NOMO-1 treated with dmso at 0.1 percent for 144 hours (cell line): Measurements from ENCODE around the gene SHLD2.
A peak's percentile ranks its signal among the peaks of the same experiment; 100 is the strongest.
"Not testable (repeated sequence)": the region's sequence is repeated elsewhere in the genome, so short reads cannot be mapped to it uniquely, and the experiment has no call there.

Source experiments
- DNase-seq: peaks from one replicate; lab custom pipeline; 2025; ENCODE audit not compliant: unreplicated experiment; lab: John Stamatoyannopoulos, UW

SHLD2 gene

DNA sequence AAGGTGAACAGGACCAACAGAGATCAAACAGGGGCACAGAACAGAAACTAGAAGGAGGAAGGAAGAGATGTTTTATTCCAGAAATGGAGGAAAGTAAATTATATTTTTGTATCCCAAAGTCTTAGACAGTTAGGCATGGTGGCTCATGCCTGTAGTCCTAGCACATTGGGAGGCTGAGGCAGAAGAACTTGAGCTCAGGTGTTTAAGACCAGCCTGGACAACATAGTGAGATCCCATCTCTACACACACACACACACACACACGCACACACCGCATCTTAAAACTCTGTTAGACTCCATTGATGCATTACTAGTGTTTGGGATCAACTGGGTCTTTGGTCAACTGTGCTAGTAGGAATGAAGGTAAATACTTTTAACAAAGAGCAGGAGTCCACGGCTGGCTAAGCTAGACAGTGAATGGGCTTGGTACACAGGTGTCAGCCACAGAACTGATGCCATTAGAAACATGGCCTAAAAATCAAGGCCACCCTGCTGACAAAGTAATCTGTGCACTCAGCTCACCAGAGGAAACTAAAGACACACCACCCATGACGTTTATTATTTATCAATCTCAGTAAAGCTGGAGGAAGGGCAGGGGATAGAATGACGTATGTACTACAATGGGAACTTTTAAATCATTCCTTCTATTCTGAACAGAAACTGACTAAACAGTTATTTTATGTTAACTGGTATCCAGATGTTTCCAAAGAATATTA is 11.3 kb upstream of the SHLD2 start:
- DNase-seq = not testable (repeated sequence)

DNA sequence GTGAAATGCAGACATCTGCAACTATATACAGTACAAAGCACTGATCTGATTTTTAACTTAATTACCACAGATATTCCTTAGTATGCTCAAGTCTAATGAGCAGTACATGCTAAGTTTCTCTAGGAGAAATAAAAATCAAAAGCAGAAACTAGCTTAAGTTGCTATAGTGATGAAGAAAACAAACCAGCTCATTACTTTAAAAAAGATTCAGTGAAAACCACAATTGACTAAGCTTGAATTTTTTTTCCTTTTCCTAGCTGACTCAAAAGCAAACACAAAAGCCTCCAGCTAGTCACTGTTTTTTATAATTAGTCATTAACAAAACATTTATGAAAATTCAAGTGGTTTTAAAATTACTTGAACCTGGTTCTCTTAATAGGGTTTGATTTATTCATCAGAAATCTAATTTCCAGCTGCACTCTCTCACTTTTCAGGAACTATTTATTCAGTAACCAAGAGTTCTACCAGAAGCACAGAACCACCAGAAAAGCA is 10.7 kb upstream of the SHLD2 start:
- DNase-seq = not testable (repeated sequence)

DNA sequence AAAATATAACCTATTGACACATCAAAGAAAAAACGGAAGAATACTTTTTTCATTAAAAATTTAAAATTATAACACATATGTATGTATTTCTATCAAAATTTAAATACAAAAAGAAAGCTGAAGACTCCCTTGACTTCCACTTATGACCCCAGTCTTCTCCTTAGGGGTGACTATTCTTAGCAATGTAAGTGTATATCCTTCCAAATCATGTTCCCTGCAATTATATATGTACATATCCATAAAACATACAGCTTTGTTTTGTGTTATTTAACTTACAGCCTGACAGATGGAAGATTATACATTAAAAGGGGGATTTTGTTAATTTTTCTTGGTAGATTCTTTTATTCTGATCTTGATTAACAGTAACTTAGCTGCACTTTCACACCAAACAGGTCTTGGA is 9.5 kb upstream of the SHLD2 start:
- no peak for DNase-seq

DNA sequence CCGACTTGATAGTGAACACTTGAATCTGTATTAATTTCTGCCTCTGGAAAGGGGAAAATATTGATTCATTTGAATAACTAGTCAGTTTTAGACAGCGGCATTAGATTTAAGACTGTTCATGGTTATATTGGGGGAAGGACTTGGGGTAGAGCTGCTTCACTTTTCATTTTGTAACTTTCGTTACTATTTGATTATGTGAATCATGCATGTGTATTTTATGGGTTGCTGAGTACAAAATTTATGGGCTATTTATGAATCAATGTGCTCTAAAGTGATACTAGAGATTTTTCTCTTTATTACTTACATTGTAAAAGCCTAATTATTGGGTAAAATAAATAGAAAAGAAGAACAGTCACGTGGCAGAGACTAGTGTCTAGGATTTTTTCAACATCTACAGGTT is 5.3 kb upstream of the SHLD2 start:
- no peak for DNase-seq

DNA sequence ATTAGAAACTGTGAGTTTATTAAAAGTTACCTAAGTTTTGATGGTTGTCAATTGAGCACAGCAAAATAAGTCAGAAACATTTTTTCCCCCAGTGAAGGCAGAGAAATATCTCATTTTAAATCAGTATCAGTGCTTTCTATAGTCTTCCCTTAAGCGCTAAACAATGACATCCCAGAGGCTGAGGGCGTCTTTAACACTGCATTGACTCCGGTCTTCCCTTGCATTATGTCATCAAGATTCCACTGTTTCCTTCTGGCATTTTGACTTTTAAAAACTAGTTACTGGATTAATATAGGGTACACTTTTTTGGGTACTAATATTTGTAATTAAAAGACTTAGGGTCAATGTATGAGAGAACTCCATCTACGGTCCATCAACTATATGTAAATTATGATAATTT is 4.2 kb upstream of the SHLD2 start:
- DNase-seq = no peak

DNA sequence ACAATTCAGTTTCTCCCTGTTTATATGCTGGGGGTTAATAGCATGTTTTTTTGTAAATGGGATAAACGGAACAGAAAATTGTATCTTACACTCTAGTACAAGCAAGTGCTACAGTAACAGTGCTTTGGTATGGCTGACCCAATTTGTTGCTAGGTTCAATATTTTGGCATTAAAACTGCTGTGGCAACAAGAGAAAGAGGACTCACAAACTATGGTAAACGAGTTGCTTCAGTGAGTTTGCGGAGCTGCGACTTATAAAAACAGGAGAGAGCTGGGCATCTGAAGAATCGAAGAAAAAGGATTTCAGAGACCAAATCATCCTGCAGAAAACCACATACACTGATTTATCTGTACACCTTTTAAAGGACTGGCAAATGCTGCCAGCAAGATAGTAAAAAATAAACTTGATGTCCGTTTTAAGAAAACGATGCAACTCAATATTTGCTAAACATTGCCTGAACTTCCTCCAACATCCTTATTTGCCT is 2.6 kb upstream of the SHLD2 start:
- DNase-seq = no peak

DNA sequence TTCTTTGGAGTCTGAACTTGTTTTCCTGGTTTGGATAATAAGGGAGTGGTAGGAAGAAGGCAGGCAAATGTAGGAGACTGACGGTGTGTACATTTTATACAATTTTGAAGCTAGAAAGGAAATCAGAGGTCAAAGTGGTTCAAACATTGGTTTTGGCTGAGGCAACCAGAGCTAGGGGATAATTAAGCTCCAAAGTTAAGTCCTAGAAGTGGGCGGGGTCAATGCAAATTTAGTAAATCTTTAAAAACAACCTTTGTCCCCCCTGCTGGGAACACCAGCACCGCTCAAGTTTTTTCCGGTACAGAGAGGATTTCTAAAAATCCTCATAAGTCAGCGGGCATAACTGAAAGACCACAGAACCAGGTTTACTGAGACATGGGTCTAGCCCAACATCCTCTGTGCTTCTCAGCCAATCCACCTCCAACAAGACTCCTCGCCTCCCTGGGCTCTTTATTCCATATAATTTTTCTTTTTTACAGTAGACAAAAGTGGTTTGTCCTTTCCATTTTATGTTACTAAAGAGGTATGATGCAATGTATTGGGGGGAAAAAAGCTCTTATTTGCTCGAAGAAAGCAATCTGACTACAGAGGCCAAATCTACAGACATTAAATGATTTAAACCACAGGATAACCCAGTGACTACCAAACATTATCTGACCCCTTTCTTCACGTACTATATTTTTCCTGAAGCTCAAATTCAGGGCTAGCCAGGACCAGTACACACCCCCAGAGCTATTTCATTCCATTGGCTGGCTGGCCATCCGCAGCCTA is 2.0 kb upstream of the SHLD2 start:
- DNase-seq = peak; percentile 3

DNA sequence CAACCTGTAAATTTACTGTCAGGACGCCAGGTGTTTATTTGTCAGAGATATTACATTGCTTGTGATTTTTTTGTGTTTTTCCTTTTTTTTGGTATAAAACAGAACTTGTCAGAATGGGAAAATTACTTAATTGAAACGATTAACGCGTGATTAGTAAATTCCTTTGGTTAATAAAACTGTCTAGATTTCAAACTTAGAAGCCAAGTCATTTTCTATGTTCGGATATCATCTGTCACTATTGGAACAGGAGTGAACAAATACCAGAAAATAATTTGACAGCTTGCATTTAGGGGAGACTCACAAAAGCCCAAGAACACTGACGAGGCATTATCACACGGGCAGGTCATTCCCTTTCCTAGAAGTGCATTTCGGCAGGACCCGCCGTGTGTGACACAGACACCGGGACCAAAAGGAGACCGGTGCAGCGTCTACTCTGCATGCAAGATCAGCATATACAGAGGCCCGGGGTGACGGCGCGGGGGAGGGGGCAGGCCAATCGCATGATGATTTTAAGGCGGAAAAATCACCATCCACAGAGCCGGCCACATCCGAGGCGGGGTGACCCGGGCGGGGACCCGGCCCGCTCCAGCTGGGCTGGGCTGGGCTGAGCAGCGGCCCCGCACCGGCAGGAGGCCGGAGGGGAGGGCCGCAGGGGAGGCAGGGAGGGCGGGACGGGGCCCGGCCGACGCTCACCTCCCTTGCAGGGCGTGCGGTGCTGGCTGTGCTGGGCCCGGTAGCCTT is 1.2 kb upstream of the SHLD2 start:
- peak; percentile 3 for DNase-seq

DNA sequence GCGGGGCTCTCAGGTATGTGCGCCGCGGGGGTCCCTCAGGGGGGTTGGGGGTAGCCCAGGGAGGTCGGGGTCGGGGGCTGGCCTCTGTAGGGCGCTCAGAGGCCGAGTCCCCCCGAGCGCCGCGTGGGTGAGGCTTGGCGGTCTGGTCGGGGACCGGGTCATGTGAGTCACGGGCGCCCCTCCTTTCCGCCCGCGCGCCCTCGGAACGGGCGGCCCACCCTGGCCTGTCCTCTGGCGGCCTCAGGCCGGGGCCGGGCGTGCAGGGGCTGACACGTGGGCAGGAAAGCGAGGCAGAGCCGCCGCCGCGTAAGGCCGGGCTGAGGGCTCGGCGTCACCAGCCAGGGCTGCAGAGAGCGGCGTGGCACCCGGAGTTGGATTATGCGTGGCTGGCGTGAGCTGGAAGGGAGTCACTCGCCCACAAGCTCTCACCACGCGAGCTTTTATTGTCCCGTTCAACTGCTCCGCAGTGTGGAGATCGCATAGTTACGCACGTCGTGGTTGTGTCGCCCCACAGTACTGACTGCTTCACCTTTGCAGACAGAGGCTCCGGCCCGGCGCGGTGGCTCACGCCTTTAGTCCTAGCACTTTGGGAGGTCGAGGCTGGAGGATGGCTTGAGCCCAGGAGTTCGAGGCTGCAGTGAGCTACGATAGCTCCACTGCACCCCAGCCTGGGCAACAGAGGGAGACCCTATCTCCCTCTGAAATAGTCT is 385 bp downstream of the SHLD2 start:
- DNase-seq = peak; percentile 68

DNA sequence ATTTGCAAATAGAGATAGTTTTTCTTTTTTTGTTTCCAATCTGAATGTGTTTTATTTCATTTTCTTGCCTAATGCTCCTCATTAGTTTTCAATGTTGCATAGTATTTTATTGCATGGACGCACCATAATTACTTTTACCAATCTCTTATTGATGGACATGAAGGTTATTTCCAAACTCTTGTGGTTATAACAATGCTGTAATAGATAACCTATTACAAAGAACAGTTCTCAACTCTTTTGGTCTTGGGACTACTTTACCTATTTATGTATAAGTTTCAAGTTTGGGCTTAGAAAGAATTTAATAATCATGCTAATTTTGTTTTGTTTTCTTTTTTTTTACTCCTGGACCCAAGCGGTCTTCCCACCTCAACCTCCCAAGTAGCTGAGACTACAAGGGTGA is 7.0 kb downstream of the SHLD2 start:
- DNase-seq = no peak

DNA sequence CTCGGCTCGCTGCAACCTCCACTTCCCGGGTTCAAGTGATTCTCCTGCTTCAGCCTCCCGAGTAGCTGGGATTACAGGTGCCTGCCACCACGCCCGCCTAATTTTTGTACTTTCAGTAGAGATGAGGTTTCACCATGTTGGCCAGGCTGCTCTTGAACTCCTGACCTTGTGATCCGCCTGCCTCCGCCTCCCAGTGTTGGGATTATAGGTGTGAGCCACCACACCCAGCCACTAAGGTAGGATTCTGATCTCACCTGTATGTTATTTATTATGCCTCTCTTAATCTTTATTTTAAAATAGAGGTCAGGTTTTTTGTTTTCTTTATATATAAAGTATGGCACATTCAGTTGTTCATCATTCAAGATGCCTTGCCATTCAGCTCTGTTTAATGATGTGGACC is 9.7 kb downstream of the SHLD2 start:
- DNase-seq = not testable (repeated sequence)

DNA sequence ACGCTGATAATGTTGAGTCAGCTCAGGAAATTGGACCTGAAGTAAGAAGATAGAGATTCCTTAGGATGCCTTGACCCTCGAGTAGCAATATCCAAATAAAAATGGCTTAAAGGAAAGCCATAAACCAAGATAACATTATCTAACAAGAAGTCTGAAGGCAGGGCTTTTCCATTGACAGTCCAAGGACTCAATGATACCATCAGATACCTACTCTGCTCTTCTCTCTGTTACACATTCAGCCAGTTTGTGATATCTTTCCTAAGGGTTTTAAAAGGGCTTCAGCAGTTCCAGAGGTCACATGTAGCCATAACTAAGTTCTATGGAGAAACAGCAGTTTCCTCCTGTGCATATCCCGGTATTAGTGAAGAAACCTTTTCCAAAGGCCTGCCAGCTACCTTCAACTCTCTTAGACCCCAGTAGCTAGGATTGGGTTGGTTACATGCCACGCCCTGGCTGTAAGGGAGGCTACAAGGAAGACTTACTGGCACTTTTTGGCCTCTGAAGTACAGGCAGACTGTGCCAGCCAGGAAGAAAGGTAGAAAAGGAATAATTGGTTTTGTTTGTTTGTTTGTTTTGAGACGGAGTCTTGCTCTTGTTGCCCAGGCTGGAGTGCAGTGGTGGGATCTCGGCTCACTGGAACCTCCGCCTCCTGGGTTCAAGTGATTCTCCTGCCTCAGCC is 10.6 kb downstream of the SHLD2 start:
- DNase-seq = no peak

DNA sequence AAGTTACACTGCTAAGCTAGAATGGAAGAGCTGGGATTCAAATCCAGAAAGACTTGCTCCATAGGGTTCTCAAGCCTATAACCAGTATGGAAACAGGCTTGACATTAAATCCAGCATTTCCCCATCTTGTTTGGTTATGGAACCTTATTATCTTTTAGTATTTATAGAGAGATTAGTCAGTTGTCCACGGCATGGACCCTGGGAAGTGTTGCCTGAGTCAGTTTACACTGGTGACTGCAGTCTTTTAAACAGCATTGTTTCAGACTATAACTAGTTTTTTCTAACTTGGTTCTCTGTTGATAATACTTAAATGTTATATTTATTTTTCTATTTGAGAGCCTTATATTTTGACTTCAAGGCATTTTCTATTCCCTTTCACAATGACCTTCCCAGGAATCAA is 23.1 kb downstream of the SHLD2 start:
- DNase-seq = not testable (repeated sequence)

DNA sequence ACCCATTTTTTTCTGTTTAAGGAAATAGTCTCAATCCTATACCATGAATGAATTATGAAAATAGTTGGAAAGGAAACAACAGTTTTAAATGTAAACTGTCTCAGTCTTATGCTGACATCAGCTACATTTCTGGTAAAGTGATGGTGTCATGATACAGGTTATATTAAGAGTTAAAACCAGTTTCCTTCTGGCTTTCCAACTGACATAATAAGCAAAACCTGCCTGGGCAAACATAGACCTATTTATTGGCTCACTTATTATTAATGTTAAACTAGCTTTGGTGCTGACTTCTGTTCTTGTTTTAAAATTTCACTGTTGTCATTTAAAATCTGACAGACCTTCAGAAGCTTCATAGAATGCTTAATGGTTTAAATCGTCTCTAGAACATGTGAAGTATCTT is 24.0 kb downstream of the SHLD2 start:
- not testable (repeated sequence) for DNase-seq

DNA sequence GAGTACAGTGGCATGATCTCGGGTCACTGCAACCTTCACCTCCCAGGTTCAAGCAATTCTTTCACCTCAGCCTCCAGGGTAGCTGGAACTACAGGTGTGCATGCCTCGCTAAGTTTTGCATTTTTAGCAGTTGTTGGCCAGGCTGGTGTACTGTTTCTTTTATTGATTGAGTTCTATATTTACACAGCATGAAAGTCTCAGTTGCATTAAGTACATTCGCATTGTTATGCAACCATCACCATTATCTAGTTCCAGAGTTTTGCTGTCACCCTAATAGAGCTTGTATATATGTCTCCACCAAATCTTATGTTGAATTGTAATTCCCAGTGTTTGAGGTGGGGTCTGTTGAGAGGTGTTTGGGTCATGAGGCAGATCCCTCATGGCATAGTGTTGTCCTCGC is 28.3 kb downstream of the SHLD2 start:
- DNase-seq = not testable (repeated sequence)

DNA sequence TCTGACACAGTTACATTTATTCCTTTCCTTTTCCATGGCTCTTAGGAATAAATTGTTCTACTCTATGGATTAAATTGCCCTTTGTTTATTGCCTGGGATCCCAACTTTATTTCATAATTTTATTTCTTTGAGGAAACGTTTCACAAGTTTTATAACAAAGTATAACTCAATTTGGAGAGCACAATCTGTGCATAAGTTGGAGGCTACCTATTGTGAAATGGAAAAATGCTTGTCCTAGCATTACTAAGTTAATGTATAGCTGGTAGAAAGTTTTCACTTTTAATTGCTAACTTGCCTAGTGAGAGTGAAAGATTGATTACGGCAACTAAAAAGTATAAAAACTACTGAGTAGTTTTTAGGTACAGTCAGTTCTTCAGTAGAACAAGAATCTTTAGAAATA is 32.0 kb downstream of the SHLD2 start:
- not testable (repeated sequence) for DNase-seq

DNA sequence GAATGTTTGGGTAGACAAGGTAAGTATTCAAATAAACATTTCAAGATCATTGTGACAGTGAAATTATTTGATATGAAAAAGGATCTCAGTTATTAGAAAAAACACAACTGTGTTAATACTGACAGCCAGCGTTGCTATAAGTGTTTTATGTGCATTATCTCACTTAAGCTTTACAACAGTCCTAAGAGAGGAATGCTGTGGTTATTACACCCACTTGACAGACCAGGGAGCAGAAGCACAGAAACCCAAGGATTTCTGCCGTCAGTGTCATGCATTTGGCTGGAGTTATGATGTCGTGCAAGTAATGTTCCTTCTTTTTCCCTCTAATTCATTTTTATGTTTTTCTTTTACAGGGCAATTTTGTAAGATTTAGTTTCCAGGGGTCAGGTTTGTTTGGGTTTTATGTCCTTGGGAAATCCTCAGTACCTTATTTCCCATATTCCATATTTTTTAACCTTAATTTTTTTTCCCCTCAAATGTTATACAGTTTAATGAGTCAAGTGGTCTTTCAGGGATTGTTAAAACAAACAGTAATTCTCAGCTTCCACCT is 32.7 kb downstream of the SHLD2 start:
- DNase-seq = not testable (repeated sequence)

DNA sequence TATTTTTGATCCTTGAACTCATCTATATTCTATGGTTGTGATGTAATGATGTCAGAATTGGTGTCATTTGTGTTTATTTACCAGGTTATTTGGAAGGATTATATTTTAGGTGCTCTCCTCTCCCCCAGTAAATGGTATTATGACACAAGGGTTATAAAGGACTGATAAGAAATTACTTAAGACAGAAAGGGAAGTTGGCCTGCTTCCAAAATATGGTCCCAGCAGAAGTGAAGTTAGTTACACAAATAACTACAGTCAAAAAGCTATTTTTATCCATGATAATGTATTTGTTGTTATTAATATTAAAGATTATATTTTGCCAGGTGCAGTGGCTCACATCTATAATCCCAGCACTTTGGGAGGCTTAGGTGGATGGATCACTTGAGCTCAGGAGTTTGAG is 37.2 kb downstream of the SHLD2 start:
- DNase-seq = peak; percentile 19

DNA sequence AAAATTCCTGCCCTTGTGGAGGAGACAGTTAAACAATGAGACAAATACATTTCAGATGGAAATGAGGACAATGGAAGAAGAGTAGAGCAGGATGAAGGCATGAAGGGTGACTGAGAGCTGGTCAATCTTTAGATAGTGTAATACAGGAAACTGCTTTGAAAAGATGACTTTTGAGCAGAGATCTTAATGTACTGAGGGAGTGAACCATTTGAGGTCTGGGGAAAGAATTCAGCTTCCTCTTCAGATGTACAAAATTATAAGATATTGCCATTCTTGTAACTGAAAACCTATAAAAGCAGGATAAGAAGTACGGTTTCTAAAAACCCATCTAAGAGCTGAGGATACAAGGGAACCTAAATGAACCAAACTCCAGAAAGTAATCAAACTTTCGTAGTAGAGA is 38.9 kb downstream of the SHLD2 start:
- DNase-seq = not testable (repeated sequence)

DNA sequence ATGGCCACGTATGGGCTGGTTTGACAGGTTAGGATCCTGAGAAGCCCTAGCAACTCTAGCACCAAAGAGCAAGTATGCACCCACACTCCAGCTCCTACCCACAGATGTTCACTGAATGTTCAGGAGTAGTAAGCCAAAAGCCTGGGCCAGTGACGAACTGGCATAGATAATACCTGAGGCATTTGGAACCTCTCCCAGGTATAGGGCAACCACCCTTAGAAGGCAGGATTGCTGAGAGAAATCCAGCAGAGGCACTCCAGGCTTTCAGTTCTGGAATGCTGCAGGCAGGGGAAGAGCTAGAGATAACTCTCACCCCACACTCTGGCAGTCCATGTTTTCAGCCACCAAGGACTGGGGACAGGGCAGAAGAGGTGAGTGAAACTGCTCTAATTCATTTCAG is 39.4 kb downstream of the SHLD2 start:
- not testable (repeated sequence) for DNase-seq
